IPS-15b (cell line): ENCODE data around the gene BTNL8.

Experiments
- H3K27me3 ChIP-seq: one replicate; pipeline ENCODE4 v1.6.1; 2013; ENCODE audit warnings: low read length; ENCODE audit not compliant: control insufficient read depth, insufficient read depth
- H3K36me3 ChIP-seq: one replicate; pipeline ENCODE4 v1.6.1; 2013; ENCODE audit warnings: low read length; ENCODE audit not compliant: control insufficient read depth, insufficient read depth
- H3K4me1 ChIP-seq: one replicate; pipeline ENCODE4 v1.6.1; 2013; ENCODE audit warnings: mild to moderate bottlenecking, low read length; ENCODE audit not compliant: control insufficient read depth, insufficient read depth
- H3K4me3 ChIP-seq: one replicate; pipeline ENCODE4 v1.5.1; 2013; ENCODE audit warnings: low read depth, low read length
- H3K9ac ChIP-seq: one replicate; pipeline ENCODE4 v1.6.1; 2013; ENCODE audit warnings: low read depth, mild to moderate bottlenecking, low read length
- H3K9me3 ChIP-seq: one replicate; pipeline ENCODE4 v1.6.1; 2013; ENCODE audit warnings: mild to moderate bottlenecking, low read length; ENCODE audit not compliant: control insufficient read depth, insufficient read depth

The BTNL8 gene

DNA sequence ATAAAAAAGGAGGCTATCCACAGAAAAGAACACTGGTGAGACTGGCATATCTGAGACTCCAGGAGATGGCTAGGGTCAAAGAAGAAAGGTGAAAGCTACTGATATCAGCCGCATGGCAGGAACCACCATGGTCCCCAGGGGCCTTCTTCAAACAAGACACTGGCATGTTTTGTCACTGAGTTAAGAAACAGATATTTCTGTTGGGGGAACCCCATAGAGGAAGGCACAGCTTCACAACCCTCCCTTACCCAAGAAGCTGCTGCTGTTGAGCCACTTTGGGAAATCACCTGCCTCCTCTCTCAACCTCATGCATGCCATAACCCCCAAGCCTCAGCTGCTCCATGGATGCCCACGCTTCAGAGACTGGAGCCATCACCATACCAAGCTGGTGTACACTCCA is 76.4 kb downstream of the BTNL8 start:
- Histone ChIP-seq H3K9me3 (no peaks in the 10 kb centered on the region), H3K4me3 (no peak overlapping the region), H3K27me3 (no peaks in the 10 kb centered on the region), H3K9ac (no peak overlapping the region), H3K4me1 (no peaks in the 10 kb centered on the region), H3K36me3 (no peaks in the 10 kb centered on the region)

DNA sequence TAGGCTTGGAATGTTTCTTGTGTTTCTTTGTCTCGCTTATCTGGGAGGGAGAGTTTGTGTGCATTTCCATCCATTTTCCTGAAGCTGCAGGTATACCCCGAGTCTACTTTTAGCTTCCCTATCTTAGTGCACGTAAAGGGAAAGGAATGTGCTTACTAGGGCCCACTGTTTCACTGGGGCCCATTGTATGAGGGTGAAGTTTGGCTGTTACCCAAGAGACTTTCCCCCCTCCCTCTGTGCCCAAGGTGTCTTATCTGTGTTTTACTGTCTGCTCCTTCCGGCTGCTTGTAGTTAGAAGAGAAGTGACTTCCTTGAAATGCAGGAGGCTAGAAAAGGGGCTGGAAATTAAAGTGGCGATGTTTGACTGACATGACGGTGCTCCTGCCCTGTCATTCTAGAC is 77.6 kb downstream of the BTNL8 start:
- Histone ChIP-seq H3K4me1 (no peaks in the 10 kb centered on the region), H3K27me3 (no peaks in the 10 kb centered on the region), H3K9ac (no peak overlapping the region), H3K36me3 (no peaks in the 10 kb centered on the region), H3K9me3 (no peaks in the 10 kb centered on the region), H3K4me3 (no peak overlapping the region)

DNA sequence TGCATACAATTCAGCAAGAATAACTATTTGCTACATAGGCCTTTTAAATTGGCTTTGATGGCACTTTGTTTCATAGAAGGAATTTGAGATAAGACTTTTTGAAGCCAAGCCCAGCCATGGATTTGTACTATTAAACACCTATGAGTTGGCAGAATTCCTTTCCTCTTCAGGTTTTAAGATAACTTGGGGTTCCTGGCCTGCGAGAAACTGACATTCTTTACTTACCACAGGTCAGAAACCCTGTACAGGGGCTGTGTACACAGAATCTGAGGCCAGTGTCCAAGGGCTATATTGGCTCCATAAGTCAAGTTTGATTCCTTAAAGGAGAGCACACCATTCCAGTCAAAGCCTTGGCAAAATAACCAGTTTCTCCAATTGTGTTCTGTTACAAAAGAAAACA is 78.9 kb downstream of the BTNL8 start:
- Histone ChIP-seq H3K36me3 (no peaks in the 10 kb centered on the region), H3K4me3 (no peak overlapping the region), H3K4me1 (no peaks in the 10 kb centered on the region), H3K9ac (no peak overlapping the region), H3K27me3 (peaks cover 2% of the 10 kb centered on the region), H3K9me3 (no peaks in the 10 kb centered on the region)

DNA sequence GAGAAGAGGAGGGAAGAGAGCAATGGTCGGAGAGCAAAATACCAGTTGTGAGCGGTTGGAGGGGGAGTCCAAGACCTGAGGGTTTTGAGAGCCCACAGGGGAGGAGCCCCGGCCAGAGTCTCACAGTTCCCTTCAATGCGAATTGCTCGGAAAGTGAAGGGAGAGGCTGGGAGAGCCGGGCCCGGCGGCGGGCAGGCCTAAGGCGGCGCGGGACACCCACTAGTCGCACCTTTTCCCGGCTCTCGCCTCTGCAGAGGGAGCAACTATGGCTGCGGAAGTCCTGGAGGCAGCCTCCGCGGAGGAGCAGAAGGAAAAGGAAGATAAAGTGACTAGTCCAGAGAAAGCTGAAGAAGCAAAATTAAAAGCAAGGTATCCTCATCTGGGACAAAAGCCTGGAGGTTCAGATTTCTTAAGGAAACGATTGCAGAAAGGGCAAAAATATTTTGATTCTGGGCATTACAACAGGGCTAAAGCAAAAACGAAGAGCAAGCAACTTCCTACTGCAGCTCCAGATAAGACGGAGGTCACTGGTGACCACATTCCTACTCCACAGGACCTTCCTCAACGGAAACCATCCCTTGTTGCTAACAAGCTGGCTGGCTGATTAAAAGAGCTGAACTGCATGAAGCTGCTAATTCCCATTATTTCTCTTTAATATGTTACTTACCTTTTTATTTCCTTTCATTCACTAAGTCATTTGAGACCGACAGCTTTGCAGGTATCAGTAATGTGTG is 83.2 kb downstream of the BTNL8 start:
- H3K9ac ChIP-seq: no peak overlapping the region
- peaks cover 2% of the 10 kb centered on the region for H3K27me3 ChIP-seq
- no peaks in the 10 kb centered on the region for H3K4me1 ChIP-seq
- no peak overlapping the region for H3K4me3 ChIP-seq
- H3K36me3 ChIP-seq: no peaks in the 10 kb centered on the region
- H3K9me3 ChIP-seq: no peaks in the 10 kb centered on the region

DNA sequence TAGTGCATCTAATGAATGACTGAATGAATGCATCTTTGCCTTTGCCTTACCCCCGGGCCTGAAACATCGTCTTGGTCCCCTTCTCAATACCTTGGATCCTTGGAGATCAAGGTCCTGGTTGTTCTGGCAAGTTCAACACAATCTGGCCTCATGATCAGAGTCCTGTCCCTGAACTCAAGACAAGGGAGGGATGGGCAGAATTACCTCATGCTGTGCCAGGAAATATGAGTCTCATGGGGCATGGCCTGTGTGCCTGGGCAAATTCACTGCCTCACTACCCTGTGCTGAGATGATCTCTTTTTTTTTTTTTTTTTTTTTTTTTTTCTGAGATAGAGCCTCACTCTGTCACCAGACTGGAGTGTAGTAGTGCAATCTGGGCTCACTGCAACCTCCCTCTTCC is 89.1 kb downstream of the BTNL8 start:
- H3K9ac ChIP-seq: no peak overlapping the region
- no peaks in the 10 kb centered on the region for H3K9me3 ChIP-seq
- no peak overlapping the region for H3K4me3 ChIP-seq
- no peaks in the 10 kb centered on the region for H3K36me3 ChIP-seq
- H3K4me1 ChIP-seq: no peaks in the 10 kb centered on the region
- no peaks in the 10 kb centered on the region for H3K27me3 ChIP-seq

DNA sequence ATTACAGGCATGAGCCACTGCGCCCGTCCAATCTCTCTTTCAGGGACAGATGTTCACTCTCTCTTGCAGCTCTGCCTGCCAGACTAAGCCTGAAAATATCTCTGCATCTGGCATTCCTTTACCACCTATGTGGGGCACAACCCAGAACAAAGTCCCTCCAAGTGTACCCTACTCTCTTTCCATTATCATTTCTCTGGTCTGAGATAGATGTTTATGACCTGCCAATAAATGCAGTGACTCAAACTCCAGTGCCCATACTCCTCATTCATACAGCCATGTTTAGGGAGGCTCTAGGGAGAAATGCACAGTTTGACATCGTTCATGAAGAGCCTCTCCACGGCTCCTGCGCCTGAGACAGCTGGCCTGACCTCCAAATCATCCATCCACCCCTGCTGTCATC is 89.6 kb downstream of the BTNL8 start, which contains the start of gene BTNL3:
Gene BTNL3 (plus strand): TSS at position 255 of the 400 bp plus-strand sequence. CDS start 183 bp downstream, outside the sequence.
- Histone ChIP-seq H3K4me1 (no peaks in the 10 kb centered on the region), H3K27me3 (no peaks in the 10 kb centered on the region), H3K36me3 (no peaks in the 10 kb centered on the region), H3K9ac (no peak within 1 kb of the TSS), H3K9me3 (no peaks in the 10 kb centered on the region), H3K4me3 (no peak within 1 kb of the TSS)

DNA sequence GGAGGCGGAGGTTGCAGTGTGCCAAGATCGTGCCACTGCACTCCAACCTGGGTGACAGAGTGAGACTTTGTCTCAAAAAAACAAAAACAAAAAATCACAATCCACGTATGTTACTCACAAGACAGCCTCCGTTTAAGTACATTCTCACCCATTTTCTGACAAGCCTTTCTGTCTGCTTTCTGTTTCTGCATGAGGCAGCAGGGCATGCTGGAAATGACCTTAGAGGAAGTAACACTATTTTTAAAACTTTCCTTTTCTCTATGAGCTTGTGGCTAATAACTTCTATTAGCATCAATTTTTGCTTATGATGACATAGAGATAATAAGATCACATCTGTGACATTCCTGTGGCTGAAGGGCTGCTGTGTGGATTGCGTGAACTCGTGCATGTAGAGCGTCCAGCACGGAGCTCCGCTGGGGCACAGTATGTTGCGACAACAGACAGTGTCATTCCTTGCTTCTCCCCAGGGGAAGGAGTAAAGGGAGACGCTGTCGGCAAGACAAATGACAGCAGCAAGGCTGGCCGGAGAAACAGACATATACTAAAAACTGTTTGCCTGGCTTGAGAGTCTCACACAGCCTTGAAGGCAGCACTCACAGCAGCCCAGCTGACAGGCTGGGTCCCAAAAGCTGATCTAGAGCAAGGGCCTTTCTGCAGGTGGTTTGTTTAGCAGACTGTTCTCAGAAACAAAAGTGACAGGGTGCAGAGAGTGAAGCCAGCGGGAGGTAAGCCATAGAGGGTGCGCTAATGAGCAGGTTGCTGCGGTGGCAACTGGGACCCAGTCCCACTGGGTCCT is 91.3 kb downstream of the BTNL8 start:
- no peaks in the 10 kb centered on the region for H3K27me3 ChIP-seq
- H3K9me3 ChIP-seq: no peaks in the 10 kb centered on the region
- no peaks in the 10 kb centered on the region for H3K36me3 ChIP-seq
- no peak overlapping the region for H3K9ac ChIP-seq
- H3K4me1 ChIP-seq: no peaks in the 10 kb centered on the region
- no peak overlapping the region for H3K4me3 ChIP-seq

DNA sequence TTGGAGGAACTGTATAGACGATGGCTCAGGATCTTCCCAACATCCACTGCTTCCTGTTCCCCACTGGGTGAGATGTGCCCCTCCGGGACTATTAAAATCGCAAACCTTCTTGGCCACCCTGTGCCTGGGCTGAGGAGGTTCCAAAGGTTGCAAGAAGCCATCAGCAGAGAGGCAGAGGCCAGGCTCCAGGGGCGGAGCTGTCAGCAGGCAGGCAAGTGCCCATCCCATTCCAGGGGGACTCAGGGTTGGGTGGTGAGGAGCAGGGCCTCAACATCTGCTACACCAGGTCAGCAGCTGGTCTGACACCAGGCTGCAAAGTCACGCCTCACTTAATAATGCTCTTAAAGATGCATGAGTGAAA is 91.9 kb downstream of the BTNL8 start:
- Histone ChIP-seq H3K36me3 (no peaks in the 10 kb centered on the region), H3K9me3 (no peaks in the 10 kb centered on the region), H3K4me1 (no peaks in the 10 kb centered on the region), H3K4me3 (no peak overlapping the region), H3K27me3 (no peaks in the 10 kb centered on the region), H3K9ac (no peak overlapping the region)
